GM18520 (cell line): ENCODE results near the gene SYCP2L.
"Not testable (repeated sequence)": the region's sequence is repeated elsewhere in the genome, so short reads cannot be mapped to it uniquely, and the experiment has no call there.

ENCODE experiments used
- ATAC-seq: cut with Tn5 transposase; IDR thresholded peaks from one replicate; pipeline ENCODE4 v1.9.1; 2021; ENCODE audit not compliant: unreplicated experiment

Gene SYCP2L

GRCh38 chr6:10877871-10878270 lies 9.0 kb upstream of the SYCP2L start:
- no peak for ATAC-seq

- no peak for ATAC-seq
Measured at GRCh38 chr6:10880366-10880765, 6.5 kb upstream of the SYCP2L start.

GRCh38 chr6:10882253-10882630 lies 4.6 kb upstream of the SYCP2L start:
- ATAC-seq, result not testable (repeated sequence)

- ATAC-seq, result no peak
Measured at GRCh38 chr6:10882657-10883171, 4.1 kb upstream of the SYCP2L start.

GRCh38 chr6:10883312-10884244 lies 3.3 kb upstream of the SYCP2L start:
- no peak for ATAC-seq

DNA sequence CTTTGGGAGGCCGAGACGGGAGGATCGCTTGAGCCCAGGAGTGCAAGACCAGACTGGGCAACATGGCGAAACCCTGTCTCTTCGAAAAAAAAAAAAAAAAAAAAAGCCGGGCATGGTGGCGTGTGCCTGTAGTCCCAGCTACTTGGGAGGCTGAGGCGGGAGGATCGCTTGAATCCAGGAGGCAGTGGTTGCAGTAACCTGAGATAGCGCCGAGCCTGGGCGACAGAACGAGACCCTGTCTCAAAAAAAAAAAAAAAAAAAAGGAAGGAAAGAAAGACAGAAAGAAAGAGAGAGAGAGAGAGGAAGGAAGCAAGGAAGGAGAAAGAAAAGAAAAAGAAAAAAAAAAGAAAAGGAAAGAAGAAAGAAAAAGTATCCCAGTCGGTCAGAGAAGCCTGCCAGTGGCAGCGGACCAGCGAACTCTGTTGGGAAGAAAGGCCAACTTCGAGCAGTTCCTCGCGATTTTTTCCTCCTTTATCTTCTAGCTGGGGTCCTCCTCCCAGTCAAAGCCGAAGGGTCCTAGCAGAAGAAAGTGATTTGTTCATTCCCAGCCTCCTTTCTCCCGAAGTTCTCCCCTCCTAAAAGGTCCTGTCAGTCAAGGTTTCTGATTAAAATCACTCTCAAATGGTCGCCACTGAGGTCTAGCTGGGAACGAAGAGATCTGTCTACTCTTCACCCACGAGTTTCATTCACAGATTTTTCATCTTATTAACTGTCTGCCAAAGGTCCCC lies 2.4 kb upstream of the SYCP2L start:
- no peak for ATAC-seq

GRCh38 chr6:10886365-10886690 lies 524 bp upstream of the SYCP2L start:
- not testable (repeated sequence) for ATAC-seq

- no peak for ATAC-seq
Measured at GRCh38 chr6:10890151-10890550, 3.3 kb downstream of the SYCP2L start.

- ATAC-seq, result no peak
Measured at GRCh38 chr6:10891960-10892359, 5.1 kb downstream of the SYCP2L start.

- ATAC-seq, result no peak
Measured at GRCh38 chr6:10894958-10895357, 8.1 kb downstream of the SYCP2L start.

DNA sequence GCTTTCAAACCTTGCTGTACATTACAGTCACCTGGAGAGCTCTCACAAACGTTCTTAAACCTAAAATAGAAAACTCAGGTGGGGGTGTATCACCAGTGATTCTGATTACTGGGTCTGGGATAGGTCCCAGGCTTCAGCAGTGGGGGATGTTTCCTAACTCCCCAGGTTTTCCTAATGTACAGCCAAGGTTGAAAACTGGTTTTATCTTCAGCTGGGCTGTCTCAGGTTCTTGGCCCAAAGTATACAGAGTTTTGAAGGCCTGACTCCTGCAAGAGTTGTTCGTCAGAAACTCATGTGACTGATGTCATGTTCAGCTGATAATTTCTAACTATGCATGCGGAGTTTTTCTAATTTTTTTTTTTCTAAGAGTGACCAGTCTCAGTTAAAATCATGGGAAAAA lies 9.8 kb downstream of the SYCP2L start:
- no peak for ATAC-seq

- peak; percentile 91 for ATAC-seq
Measured at GRCh38 chr6:10901770-10902169, 14.9 kb downstream of the SYCP2L start.

DNA sequence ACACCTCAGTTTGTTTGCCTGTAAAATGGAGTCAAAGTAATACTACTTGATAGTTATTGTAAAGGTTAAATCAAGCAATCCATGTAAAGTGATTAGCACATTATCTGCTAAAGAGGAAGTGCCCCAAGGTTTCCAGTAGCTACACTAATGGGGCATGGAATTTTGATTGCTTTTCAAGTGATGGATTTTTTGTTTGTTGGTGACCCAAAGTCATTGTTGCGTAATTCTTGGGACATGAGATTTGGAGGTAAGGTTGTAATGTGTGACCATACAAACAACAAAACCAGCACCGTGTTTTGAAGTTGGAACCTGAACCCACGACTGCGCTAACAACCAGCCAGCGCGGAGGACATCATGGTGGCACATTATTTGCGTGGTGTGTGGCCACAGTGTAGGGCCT lies 17.2 kb downstream of the SYCP2L start:
- no peak for ATAC-seq

- ATAC-seq, result no peak
Measured at GRCh38 chr6:10908228-10908627, 21.4 kb downstream of the SYCP2L start.

DNA sequence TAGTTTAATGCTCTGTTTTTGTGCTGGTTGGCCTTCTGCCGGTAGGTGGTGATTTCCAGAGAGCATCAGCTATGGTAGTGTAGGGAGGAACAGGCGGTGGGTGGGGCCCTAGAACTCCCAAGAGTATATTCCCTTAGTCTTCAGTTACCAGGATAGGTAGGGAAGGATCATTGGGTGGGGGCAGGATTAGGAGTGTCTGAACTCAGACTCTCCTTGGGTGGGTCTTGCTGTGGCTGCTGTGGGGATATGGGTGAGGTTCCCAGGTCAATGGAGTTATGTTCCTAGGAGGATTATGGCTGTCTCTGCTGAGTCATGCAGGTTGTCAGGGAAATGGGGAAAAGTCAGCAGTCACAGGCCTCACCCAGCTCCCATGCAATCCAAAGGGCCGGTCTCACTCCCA lies 32.7 kb downstream of the SYCP2L start:
- ATAC-seq, result not testable (repeated sequence)

DNA sequence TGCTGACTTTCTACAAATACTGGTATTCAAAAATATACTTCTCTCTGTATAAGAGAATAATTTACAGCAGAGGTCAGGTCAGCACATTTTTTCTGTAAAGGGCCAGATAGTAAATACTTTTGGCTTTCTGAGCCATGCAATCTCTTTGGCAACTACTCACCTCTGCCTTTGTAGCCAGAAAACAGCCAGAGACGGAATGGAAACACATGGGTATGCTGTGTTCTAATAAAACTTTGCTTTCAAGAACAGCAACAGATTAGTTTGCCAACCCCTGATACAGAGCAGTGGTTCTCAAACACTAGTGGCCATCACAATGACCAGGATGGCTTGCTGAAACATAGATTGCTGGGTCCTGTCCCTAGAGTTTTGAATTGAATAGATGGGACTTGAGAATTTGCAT lies 46.3 kb downstream of the SYCP2L start:
- no peak for ATAC-seq

GRCh38 chr6:10939840-10940239 lies 53.0 kb downstream of the SYCP2L start:
- no peak for ATAC-seq

- no peak for ATAC-seq
Measured at GRCh38 chr6:10945845-10946244, 59.0 kb downstream of the SYCP2L start.

- no peak for ATAC-seq
Measured at GRCh38 chr6:10947966-10948365, 61.1 kb downstream of the SYCP2L start.

DNA sequence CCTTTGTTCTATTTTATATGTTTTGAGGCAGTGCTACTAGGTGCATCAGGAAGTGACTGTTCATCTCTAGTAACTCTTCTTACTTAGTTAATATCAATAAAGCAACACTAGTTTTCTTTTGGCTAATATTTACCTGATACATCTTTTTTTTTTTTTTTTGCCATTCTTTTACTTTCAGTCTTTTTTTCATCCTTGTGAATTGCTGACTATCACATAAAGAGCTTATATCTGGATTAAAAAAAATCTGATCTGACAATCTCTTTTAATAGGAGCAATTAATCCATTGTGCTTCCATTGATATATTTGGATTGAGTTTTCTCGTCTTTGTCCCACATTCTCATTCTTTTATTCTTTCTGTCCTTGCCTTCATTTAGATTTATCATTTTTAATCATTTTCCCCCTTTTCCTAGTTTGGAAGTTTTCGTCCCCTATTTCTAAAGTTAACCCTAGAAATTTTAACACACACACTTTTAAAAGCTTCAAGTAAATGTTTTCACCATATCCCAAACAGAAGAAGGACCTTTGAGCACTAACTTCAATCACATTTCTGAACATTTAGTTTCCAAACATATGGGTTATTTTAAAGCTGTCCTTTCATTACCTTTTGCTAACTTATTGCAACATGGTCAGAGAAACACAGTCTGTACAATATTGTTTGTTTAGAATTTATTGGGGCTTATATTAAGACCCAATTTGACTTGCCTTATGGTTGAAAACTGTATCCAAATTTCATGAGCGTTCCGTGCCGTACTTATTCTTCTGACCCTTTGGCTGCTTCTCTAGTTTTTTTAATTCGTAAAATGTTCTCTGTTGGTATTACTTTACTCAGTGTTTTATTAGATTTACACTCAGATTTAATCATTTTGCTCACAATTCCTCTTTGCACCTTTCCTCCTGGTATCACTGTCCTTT lies 63.0 kb downstream of the SYCP2L start:
- ATAC-seq, result no peak

GRCh38 chr6:10951675-10952282 lies 64.9 kb downstream of the SYCP2L start:
- no peak for ATAC-seq
